Caco-2 (cell line): ENCODE measurements around the gene ERI3. TPM values are rescaled to one million over a fixed set of nuclear protein-coding genes. Genes with fewer than 3 reads are reported as not detected.

Source experiments
- BruUV-seq: library from RNA; stranded (reverse); fragments of 400-500 nt; replicated peaks from 2 replicates; lab custom pipeline; 2021; lab: Mats Ljungman, UMichigan
- CTCF ChIA-PET: fragments of 300-600 bp; sonication (Branson Sonifier 250); formaldehyde crosslinking; loops from one replicate; lab custom pipeline; 2022; ENCODE audit warnings: antibody characterized with exemption; lab: Charles Lee
- POLR2A ChIA-PET: fragments of 300-600 bp; sonication (Branson Sonifier 250); formaldehyde crosslinking; loops from one replicate; lab custom pipeline; 2022; ENCODE audit warnings: antibody characterized with exemption; lab: Charles Lee
- DNase-seq, 2 experiments: peaks; one replicate each; pipeline versions ENCODE4 v3.0.0 to v3.0.0-alpha.2; 2020 to 2022
- H3K27me3 ChIP-seq: replicated peaks from 2 replicates; pipeline ENCODE4 v1.6.0; 2011; ENCODE audit warnings: low read length; ENCODE audit not compliant: control insufficient read depth, insufficient read depth
- H3K36me3 ChIP-seq: 2 replicates; pipeline ENCODE4 v1.5.1; 2011; ENCODE audit warnings: low read length; ENCODE audit not compliant: control insufficient read depth, insufficient read depth
- H3K4me1 ChIP-seq: fragments of 250-450 bp; sonication (Bioruptor Pico); 2 replicates; pipeline ENCODE4 v1.5.1; 2020; ENCODE audit warnings: mild to moderate bottlenecking
- H3K4me3 ChIP-seq: 2 replicates; pipeline ENCODE4 v1.5.1; 2011; ENCODE audit warnings: low read depth, mild to moderate bottlenecking, control low read depth, low read length
- H3K9me3 ChIP-seq: fragments of 250-450 bp; sonication (Bioruptor Pico); 2 replicates; pipeline ENCODE4 v1.5.1; 2020; ENCODE audit warnings: mild to moderate bottlenecking, moderate library complexity
- H3K27ac Mint-ChIP-seq: one replicate; pipeline ENCODE4 v1.8.0; 2022; ENCODE audit warnings: mixed read lengths; ENCODE audit not compliant: unreplicated experiment
- H3K27me3 Mint-ChIP-seq: one replicate; pipeline ENCODE4 v1.8.0; 2022; ENCODE audit warnings: mixed read lengths; ENCODE audit not compliant: insufficient read depth, unreplicated experiment
- H3K36me3 Mint-ChIP-seq: one replicate; pipeline ENCODE4 v1.8.0; 2022; ENCODE audit warnings: mild to moderate bottlenecking, mixed read lengths; ENCODE audit not compliant: insufficient read depth, unreplicated experiment
- H3K4me1 Mint-ChIP-seq: one replicate; pipeline ENCODE4 v1.8.0; 2022; ENCODE audit warnings: low read depth, mixed read lengths; ENCODE audit not compliant: unreplicated experiment
- H3K4me3 Mint-ChIP-seq: one replicate; pipeline ENCODE4 v1.8.0; 2022; ENCODE audit warnings: mild to moderate bottlenecking, moderate library complexity, mixed read lengths; ENCODE audit not compliant: unreplicated experiment
- H3K9me3 Mint-ChIP-seq: one replicate; pipeline ENCODE4 v1.8.0; 2022; ENCODE audit warnings: mixed read lengths; ENCODE audit not compliant: unreplicated experiment
- intact Hi-C: fragments of 100-400 bp; cut with micrococcal nuclease; formaldehyde crosslinking; loops from one replicate; pipeline ENCODE4 v1.10.0; 2022; ENCODE audit not compliant: unreplicated experiment
- total RNA-seq: library from RNA; stranded (reverse); gene quantifications from 2 replicates; pipeline ENCODE4 v1.2.3, GENCODE V29; 2022
- TF ChIP-seq, protein P1 (sequence below), 2 experiments: fragments of 200-600 bp in 1 of 2; IDR thresholded peaks; 1 replicate in 1 of 2; 2 replicates in 1 of 2; pipeline versions ENCODE4 v1.5.1 to v1.8.0; 2011 to 2022; ENCODE audit warnings: antibody characterized with exemption in 1 of 2, control low read depth in 1 of 2, inconsistent platforms in 1 of 2, low read depth in 1 of 2, low read length in 1 of 2, mild to moderate bottlenecking in 1 of 2, moderate library complexity in 1 of 2; ENCODE audit not compliant: insufficient read depth in 1 of 2, severe bottlenecking in 1 of 2, unreplicated experiment in 1 of 2

Gene ERI3
- total RNA-seq, 1 experiment from 2014 or later, result 38.2 TPM

DNA sequence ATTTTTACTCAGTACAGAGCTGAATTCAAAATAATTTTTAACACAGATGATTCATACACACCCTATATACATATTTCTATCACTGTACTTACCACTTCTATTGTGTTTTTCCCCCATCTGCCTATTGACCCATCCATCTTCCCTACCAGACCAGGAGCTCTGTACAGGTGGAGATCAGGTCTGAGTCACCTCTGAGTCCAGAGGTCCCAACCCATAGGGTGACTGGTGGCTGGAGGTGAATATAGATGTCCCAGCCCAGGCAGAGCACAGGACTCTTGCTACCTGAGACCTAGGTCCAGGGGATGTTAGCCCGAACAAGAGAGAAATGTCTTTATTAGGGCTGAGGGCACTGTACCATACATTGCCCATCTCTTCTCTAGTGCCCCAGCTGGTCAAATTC, 87.0 kb downstream of the ERI3 start:
- H3K9me3 ChIP-seq, result no peaks in the 10 kb centered on the region
- intact Hi-C loops, result no loop called here
- H3K27ac Mint-ChIP-seq, result peak overlapping the region; percentile 55
- DNase-seq, result no peak
- TF ChIP-seq, protein P1, sequence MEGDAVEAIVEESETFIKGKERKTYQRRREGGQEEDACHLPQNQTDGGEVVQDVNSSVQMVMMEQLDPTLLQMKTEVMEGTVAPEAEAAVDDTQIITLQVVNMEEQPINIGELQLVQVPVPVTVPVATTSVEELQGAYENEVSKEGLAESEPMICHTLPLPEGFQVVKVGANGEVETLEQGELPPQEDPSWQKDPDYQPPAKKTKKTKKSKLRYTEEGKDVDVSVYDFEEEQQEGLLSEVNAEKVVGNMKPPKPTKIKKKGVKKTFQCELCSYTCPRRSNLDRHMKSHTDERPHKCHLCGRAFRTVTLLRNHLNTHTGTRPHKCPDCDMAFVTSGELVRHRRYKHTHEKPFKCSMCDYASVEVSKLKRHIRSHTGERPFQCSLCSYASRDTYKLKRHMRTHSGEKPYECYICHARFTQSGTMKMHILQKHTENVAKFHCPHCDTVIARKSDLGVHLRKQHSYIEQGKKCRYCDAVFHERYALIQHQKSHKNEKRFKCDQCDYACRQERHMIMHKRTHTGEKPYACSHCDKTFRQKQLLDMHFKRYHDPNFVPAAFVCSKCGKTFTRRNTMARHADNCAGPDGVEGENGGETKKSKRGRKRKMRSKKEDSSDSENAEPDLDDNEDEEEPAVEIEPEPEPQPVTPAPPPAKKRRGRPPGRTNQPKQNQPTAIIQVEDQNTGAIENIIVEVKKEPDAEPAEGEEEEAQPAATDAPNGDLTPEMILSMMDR (IDR thresholded peaks at IDR 0.05; ENCODE audit: insufficient read depth in 1 of 2, low read depth in 1 of 2, low read length in 1 of 2, severe bottlenecking in 1 of 2, unreplicated experiment in 1 of 2), result no peak
- H3K4me3 ChIP-seq, result no peak overlapping the region
- BruUV-seq, result no TSS peak
- H3K36me3 ChIP-seq, result no peaks in the 10 kb centered on the region
- H3K27me3 Mint-ChIP-seq, result no peaks in the 10 kb centered on the region
- ChIA-PET CTCF (no interaction called here), POLR2A (no interaction called here)
- H3K27me3 ChIP-seq, result no peaks in the 10 kb centered on the region
- no peaks in the 10 kb centered on the region for H3K9me3 Mint-ChIP-seq
- H3K36me3 Mint-ChIP-seq, result no peaks in the 10 kb centered on the region
- H3K4me1 ChIP-seq, result peaks cover 7% of the 10 kb centered on the region; the same call in 1 of the 2 replicates
- H3K4me3 Mint-ChIP-seq, result no peak overlapping the region
- H3K4me1 Mint-ChIP-seq, result no peaks in the 10 kb centered on the region

DNA sequence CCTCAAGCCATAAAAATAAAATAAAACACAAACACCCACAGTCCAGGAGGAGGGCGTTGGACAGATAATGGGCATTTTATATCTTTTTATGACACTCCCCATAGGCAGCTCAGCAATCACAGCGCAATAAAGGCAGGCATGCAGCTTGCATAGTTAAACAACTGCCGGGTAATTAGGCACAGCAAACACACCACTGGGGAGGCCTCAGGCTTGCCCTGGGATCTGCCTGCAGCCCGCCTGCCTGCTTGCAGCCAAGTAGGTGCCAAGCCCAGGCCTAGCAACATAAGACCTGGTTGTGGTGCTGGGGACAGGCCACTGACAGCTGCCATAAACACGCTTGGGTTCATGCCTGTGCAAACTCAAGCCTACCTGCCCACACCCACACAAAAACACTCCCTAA, 87.6 kb downstream of the ERI3 start:
- Mint-ChIP-seq H3K4me3 (no peak overlapping the region), H3K9me3 (no peaks in the 10 kb centered on the region), H3K4me1 (no peaks in the 10 kb centered on the region), H3K36me3 (no peaks in the 10 kb centered on the region), H3K27ac (no peak overlapping the region), H3K27me3 (no peaks in the 10 kb centered on the region)
- TF ChIP-seq, protein P1 (IDR thresholded peaks at IDR 0.05; ENCODE audit: insufficient read depth in 1 of 2, low read depth in 1 of 2, low read length in 1 of 2, severe bottlenecking in 1 of 2, unreplicated experiment in 1 of 2), result no peak
- intact Hi-C loops, result no loop called here
- Histone ChIP-seq H3K36me3 (no peaks in the 10 kb centered on the region), H3K9me3 (no peaks in the 10 kb centered on the region), H3K27me3 (no peaks in the 10 kb centered on the region), H3K4me3 (no peak overlapping the region), H3K4me1 (peaks cover 7% of the 10 kb centered on the region; the same call in 1 of the 2 replicates)
- POLR2A ChIA-PET, result no interaction called here
- CTCF ChIA-PET, result no interaction called here
- DNase-seq, result peak; percentile 27 to 75
- no TSS peak for BruUV-seq

GRCh38 chr1:44266400-44267344, 88.4 kb downstream of the ERI3 start:
- no peaks in the 10 kb centered on the region for H3K27me3 ChIP-seq
- Mint-ChIP-seq H3K27me3 (no peaks in the 10 kb centered on the region), H3K27ac (no peak overlapping the region), H3K9me3 (no peaks in the 10 kb centered on the region), H3K4me3 (no peak overlapping the region), H3K4me1 (peaks cover 7% of the 10 kb centered on the region), H3K36me3 (no peaks in the 10 kb centered on the region)
- no peaks in the 10 kb centered on the region for H3K36me3 ChIP-seq
- ChIA-PET CTCF (no interaction called here), POLR2A (no interaction called here)
- H3K9me3 ChIP-seq, result no peaks in the 10 kb centered on the region
- H3K4me1 ChIP-seq, result peaks cover 7% of the 10 kb centered on the region; the same call in 1 of the 2 replicates
- no peak for DNase-seq
- BruUV-seq, result no TSS peak
- no peak overlapping the region for H3K4me3 ChIP-seq
- intact Hi-C loops, result no loop called here
- TF ChIP-seq, protein P1 (IDR thresholded peaks at IDR 0.05; ENCODE audit: insufficient read depth in 1 of 2, low read depth in 1 of 2, low read length in 1 of 2, severe bottlenecking in 1 of 2, unreplicated experiment in 1 of 2), result no peak
